Panc1 (cell line): ENCODE measurements around the gene PPARD.

Experiments
- POLR2AphosphoS5 ChIP-seq: IDR thresholded peaks from 2 replicates; pipeline ENCODE4 v1.6.1; 2012; ENCODE audit warnings: mild to moderate bottlenecking, low read depth, low read length, moderate library complexity
- SIN3A ChIP-seq: IDR thresholded peaks from 2 replicates; pipeline ENCODE4 v1.6.1; 2012; ENCODE audit warnings: low read depth, mild to moderate bottlenecking, low read length, moderate library complexity, borderline replicate concordance; ENCODE audit not compliant: insufficient read depth
- TCF7L2 ChIP-seq: IDR thresholded peaks from 2 replicates; pipeline ENCODE4 v1.6.1; 2011; ENCODE audit warnings: mild to moderate bottlenecking, low read depth, low read length, inconsistent platforms
- TF ChIP-seq, protein P1 (sequence below): fragments of 450-650 bp; IDR thresholded peaks from 2 replicates; pipeline ENCODE4 v1.5.1; 2017; ENCODE audit warnings: mild to moderate bottlenecking

DNA sequence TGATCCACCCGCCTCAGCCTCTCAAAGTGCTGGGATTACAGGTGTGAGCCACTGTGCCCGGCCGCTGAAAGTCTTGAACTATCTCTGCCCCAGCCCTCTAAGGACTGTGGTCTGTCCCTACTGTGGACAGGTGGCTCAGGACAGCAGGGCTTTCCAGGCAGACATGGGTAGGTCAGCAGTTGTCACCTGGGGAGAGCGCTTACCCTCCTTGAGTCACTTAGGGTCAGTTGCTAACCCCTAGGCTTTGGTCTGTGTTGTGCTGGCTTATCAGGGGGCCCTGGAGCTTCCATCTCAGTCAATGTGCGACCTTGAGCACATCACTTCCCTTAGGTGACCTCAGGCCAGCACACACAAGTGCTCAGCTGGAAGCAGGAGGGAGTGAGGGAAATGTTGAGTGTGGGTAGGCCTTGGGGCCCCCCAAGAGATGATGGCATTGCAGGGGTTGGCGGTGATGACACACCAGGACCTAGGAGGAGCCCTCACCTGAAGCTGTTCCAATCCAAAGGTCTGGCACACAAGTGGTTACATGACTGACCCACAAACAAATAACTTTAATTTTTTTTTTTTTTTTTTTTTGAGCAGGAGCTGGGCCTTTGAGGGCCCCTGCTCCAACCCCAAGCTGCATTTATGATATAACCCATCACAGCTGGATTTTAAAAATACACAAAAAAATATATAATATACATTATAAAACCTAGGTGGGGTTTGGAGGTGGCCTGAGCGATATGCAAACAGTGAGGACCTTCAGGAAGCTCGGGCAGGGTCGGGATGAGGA is 130.9 kb downstream of the PPARD start:
- TF ChIP-seq, protein P1, sequence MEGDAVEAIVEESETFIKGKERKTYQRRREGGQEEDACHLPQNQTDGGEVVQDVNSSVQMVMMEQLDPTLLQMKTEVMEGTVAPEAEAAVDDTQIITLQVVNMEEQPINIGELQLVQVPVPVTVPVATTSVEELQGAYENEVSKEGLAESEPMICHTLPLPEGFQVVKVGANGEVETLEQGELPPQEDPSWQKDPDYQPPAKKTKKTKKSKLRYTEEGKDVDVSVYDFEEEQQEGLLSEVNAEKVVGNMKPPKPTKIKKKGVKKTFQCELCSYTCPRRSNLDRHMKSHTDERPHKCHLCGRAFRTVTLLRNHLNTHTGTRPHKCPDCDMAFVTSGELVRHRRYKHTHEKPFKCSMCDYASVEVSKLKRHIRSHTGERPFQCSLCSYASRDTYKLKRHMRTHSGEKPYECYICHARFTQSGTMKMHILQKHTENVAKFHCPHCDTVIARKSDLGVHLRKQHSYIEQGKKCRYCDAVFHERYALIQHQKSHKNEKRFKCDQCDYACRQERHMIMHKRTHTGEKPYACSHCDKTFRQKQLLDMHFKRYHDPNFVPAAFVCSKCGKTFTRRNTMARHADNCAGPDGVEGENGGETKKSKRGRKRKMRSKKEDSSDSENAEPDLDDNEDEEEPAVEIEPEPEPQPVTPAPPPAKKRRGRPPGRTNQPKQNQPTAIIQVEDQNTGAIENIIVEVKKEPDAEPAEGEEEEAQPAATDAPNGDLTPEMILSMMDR = no peak
- TF ChIP-seq POLR2AphosphoS5 = no peak; the same call in 1 of the 2 replicates
- no peak for TF ChIP-seq SIN3A
- no peak for TF ChIP-seq TCF7L2
